ENCODE results near the gene SEC22A. TPM values are rescaled to one million over a fixed set of nuclear protein-coding genes. Genes with fewer than 3 reads are reported as not detected.

SEC22A gene
- total RNA-seq, 1 donor, result 20.9 TPM

DNA sequence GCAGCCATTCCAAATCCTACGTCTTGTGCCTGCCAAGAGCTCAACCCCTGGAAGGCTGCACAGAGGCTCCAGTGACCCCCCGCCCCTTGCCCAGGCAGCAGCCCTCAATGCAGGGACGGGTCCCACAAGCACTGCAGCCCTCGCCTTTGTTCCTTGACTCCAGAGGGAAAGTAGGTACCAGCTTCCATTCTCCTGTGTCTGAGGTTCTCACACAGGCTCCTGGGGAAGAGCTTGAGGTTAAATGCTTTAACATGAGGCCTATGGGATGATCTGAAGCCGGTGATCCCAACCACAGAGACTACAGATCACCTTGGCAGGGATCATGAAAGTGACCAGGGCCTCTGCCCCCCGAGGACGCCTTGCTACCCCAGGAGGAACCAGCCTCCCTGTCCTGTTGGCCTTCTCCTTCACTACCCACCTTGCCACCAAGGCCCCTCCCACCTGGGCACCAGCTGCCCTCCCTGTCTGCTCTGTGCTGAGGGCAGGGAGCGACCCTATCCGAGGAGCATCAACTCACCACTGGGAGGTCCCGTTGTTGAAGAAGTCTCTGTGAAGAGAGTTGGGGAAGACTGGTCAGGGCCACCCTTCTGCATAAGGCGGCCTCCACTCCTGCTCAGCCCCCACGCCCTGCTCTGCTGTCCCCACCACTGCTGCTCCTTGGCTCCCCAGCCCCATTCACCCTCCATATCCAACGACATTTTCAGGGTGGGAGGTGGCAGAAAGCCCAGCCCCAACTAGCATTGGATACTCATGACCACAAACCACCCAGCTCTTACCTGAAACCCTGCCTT lies 95.3 kb downstream of the SEC22A start:
- Histone ChIP-seq H3K9me3 (ENCODE audit: low read depth, low read length) (no peaks in the 10 kb centered on the region), H3K4me3 (ENCODE audit: low read length) (no peak overlapping the region), H3K4me1 (ENCODE audit: insufficient read depth, low read length) (no peaks in the 10 kb centered on the region), H3K27me3 (ENCODE audit: insufficient read depth, low read length) (no peaks in the 10 kb centered on the region)

DNA sequence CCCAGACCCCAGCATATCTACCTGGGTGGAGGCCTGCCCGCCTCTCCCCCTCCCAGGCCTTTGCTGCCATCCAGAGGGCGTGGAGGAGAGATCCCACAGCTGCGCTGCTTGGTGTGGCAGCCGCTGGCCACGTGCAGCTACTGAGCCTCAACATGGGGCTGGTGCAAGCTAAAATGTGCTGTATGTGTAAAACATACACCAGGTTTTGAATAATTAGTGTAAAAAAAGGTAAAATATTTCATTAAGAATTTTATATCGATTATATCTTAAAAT lies 95.8 kb downstream of the SEC22A start:
- no peaks in the 10 kb centered on the region for H3K9me3 ChIP-seq (ENCODE audit: low read depth, low read length)
- no peaks in the 10 kb centered on the region for H3K4me1 ChIP-seq (ENCODE audit: insufficient read depth, low read length)
- H3K27me3 ChIP-seq (ENCODE audit: insufficient read depth, low read length), result no peaks in the 10 kb centered on the region
- H3K4me3 ChIP-seq (ENCODE audit: low read length), result no peak overlapping the region

DNA sequence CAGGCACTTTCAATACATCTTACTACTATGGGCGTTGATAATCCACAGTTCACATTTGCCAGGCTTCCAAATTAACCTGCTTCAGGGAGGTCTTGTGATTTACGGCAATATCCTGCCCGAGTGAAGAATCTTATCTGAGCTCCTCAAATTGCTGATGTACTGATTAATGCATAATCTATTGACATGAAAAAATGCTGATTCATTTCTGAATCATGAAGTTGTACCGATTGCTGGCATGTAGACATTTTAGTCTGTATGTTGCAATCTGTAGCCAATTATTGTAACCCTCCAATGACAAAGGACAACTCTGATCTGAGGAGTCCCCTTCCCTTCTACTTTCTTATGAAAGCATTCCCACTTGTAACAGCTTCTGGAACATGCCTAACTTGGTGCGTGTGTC lies 97.2 kb downstream of the SEC22A start:
- H3K27me3 ChIP-seq (ENCODE audit: insufficient read depth, low read length), result no peaks in the 10 kb centered on the region
- H3K9me3 ChIP-seq (ENCODE audit: low read depth, low read length), result no peaks in the 10 kb centered on the region
- no peak overlapping the region for H3K4me3 ChIP-seq (ENCODE audit: low read length)
- no peaks in the 10 kb centered on the region for H3K4me1 ChIP-seq (ENCODE audit: insufficient read depth, low read length)

DNA sequence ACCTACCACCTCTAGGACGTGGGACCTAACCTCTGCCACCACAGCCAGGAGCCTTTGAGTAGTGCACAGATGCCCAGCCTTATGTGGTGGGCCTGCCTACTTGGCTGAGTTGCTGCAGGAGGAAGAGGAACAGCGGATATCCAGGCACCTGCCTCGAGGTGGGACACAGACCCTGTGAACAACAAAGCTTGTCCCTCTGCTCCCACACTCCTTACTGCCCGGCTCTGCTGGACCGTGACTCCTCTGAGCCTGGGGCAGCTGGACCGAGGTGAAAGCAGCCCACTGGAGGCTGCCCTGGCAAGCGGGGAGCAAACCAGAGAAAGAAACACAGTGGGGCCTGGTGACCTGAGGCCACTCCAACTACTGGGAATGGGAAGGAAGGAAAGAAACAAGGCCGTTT lies 97.8 kb downstream of the SEC22A start:
- no peaks in the 10 kb centered on the region for H3K27me3 ChIP-seq (ENCODE audit: insufficient read depth, low read length)
- H3K4me1 ChIP-seq (ENCODE audit: insufficient read depth, low read length), result no peaks in the 10 kb centered on the region
- H3K4me3 ChIP-seq (ENCODE audit: low read length), result no peak overlapping the region
- no peaks in the 10 kb centered on the region for H3K9me3 ChIP-seq (ENCODE audit: low read depth, low read length)

DNA sequence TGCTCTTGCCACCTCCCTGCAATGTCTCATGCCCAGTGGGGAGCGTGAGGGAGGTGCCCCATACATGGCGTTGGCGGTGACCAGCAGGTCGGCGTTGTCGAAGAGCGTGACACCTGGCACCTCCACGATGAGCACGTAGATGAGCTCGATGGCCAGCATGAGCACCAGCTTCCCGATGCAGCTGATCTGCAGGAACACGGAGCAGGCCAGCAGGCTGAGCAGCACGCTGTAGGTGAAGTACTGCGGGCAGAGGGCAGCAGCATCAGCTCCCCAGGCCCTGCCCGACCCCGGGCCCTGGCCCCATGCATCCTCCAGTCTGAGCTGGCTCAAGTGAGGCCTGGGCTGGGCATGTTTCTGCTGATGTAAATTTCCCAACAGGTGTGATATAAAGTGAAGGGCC lies 98.3 kb downstream of the SEC22A start:
- H3K4me3 ChIP-seq (ENCODE audit: low read length), result no peak overlapping the region
- H3K27me3 ChIP-seq (ENCODE audit: insufficient read depth, low read length), result no peaks in the 10 kb centered on the region
- H3K4me1 ChIP-seq (ENCODE audit: insufficient read depth, low read length), result no peaks in the 10 kb centered on the region
- no peaks in the 10 kb centered on the region for H3K9me3 ChIP-seq (ENCODE audit: low read depth, low read length)

DNA sequence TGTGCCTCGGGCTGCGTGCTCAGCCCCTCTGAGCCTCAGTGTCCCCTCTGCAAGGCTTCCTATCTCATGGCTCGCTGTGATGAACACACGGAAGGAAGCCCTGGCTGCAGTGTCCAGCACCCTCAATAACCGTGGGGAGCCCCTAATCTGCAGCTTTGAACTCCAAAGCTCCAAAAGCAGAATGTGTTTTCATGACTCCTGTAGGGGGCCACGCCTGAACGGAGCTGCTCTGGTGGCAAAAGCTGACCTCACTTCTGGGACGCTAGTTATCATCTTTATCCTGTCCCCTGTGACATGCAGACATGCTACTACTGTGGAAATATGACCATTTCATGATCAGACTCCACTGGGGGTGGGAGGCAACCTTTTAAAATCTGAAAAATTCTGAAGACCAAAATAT lies 98.8 kb downstream of the SEC22A start:
- Histone ChIP-seq H3K9me3 (ENCODE audit: low read depth, low read length) (no peaks in the 10 kb centered on the region), H3K27me3 (ENCODE audit: insufficient read depth, low read length) (no peaks in the 10 kb centered on the region), H3K4me3 (ENCODE audit: low read length) (no peak overlapping the region), H3K4me1 (ENCODE audit: insufficient read depth, low read length) (no peaks in the 10 kb centered on the region)

DNA sequence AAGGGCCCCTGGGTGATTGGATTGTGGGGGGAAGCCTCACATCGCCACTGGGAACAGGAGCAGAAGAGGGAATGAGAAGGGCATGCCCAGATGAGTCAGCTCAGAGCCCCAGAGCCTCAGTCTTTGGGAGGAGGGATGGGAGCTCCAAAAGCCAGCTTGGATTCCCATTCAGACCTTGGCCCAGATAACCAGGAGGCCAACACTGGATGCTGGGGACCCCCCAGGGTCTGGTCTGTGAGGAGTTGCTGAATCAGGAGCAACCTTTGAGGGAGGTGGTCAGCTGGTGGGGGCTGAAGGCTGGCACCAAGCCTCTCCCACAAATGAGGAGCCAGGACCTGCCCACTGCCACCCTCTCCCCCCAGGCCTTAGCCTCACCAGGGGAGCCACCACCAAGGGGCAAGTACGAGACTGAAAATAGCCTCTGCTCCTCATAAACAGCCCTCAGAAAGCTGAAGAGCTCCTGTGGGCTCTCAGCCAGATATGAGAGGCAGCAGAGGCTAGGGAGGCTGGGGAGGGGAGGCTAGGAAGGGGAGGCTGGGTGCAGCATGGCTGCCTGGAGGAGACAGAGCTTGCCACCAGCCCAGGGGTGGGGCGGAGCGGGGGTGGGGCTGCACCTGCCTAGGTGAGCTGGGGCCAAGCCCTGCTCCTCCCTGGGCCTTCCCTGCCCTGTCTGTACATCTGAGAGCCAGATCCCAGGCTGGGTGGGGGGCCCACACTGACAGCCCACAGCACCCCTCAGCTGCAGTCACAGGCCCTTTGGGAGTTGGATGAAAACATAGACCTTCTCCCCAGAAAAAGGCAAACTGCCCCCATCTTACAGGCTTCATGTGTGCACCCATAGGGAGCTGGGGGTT lies 99.8 kb downstream of the SEC22A start:
- H3K4me3 ChIP-seq (ENCODE audit: low read length), result no peak overlapping the region

DNA sequence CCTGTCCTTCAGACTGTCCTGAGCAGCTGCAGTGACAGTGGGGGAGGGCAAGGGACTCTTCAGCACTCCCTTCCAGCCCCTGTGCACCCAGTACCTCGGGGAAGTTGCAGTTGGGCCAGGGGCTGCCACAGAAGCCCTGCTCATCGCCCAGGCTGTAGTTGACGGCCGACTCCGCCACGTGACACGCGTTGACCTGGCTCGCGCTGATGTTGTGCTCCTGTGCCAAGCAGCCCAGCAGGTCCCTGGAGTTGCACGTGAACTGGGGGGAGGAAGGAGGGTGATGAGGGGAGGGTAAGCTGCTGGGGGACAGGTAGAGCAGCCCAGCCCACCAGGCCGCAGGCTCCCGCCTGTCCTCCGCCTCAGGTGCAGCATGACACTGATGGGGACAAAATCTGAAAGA lies 101.2 kb downstream of the SEC22A start:
- H3K9me3 ChIP-seq (ENCODE audit: low read depth, low read length), result no peaks in the 10 kb centered on the region
- no peaks in the 10 kb centered on the region for H3K4me1 ChIP-seq (ENCODE audit: insufficient read depth, low read length)
- no peaks in the 10 kb centered on the region for H3K27me3 ChIP-seq (ENCODE audit: insufficient read depth, low read length)
- no peak overlapping the region for H3K4me3 ChIP-seq (ENCODE audit: low read length)

More for the DNA sequence above, 99.8 kb downstream of the SEC22A start:
- no peaks in the 10 kb centered on the region for H3K9me3 ChIP-seq (ENCODE audit: low read depth, low read length)
- H3K27me3 ChIP-seq (ENCODE audit: insufficient read depth, low read length), result no peaks in the 10 kb centered on the region
- no peaks in the 10 kb centered on the region for H3K4me1 ChIP-seq (ENCODE audit: insufficient read depth, low read length)

DNA sequence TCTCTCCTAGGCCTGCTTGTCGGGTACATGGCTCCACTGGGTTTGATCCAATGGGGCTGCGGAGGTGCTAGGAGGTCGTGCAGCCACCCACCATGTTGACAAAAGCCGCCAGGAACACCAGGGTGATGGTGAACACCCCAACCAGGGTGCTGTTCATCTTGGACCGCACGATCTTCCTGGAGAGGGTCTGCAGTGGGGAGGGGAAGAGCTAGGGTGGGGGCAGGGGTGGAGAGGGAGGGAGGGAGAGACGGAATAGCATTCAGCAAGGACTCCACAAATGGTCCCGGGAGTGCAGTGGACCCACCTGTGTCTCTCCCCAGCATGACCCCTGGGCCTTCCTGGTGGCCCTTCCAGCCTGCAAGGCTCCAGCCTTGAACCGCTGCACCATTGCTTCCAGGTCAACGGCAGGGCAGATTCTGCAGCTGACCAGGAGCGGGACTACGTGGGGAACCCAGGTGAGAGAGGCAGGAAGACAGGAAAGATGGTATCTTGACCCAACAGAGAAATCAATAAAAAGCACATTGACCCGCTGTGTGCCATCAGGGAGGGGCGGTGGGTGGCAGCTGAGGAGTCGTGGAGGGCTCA lies 102.3 kb downstream of the SEC22A start:
- Histone ChIP-seq H3K9me3 (ENCODE audit: low read depth, low read length) (no peaks in the 10 kb centered on the region), H3K27me3 (ENCODE audit: insufficient read depth, low read length) (no peaks in the 10 kb centered on the region), H3K4me3 (ENCODE audit: low read length) (no peak overlapping the region), H3K4me1 (ENCODE audit: insufficient read depth, low read length) (no peaks in the 10 kb centered on the region)

DNA sequence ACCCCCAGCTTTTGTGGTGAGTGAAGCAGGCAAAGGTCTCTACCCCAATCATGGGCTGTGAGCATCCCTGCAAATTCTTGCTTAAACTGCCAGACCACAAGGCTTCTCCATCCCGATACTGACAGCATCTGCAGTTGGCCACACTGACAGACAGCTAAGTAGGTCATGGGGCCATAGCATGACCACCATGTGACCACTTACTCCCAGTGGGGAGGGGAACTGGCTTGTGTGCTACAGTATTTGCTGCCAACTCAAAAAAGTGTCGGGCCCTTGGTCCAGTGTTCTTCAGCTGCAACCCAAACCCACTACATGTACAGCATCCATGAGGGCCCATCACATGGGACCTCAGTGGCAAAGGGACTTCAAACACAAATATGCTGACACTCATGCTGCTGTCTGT lies 103.4 kb downstream of the SEC22A start:
- no peaks in the 10 kb centered on the region for H3K27me3 ChIP-seq (ENCODE audit: insufficient read depth, low read length)
- H3K4me3 ChIP-seq (ENCODE audit: low read length), result no peak overlapping the region
- no peaks in the 10 kb centered on the region for H3K9me3 ChIP-seq (ENCODE audit: low read depth, low read length)
- no peaks in the 10 kb centered on the region for H3K4me1 ChIP-seq (ENCODE audit: insufficient read depth, low read length)

DNA sequence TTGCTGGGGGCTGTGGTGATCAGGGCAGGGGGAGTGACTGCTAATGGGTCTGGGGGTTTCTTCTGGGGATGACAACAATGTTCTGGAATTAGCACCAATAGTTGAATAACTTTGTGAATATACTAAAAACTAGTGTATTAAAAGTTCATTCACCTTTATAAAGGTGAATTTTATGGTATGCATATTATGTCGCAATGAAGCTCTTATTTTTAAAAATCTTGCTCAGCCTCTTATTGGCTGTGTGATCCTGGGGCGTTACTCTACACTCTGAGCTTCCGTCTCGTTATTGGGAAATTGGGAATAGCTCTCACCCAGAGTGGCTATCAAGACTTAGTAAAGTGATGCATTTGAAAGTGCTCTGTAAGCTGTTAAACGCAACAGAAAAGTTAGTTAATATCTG lies 105.3 kb downstream of the SEC22A start:
- Histone ChIP-seq H3K27me3 (ENCODE audit: insufficient read depth, low read length) (no peaks in the 10 kb centered on the region), H3K4me3 (ENCODE audit: low read length) (no peak overlapping the region), H3K9me3 (ENCODE audit: low read depth, low read length) (no peaks in the 10 kb centered on the region), H3K4me1 (ENCODE audit: insufficient read depth, low read length) (no peaks in the 10 kb centered on the region)

DNA sequence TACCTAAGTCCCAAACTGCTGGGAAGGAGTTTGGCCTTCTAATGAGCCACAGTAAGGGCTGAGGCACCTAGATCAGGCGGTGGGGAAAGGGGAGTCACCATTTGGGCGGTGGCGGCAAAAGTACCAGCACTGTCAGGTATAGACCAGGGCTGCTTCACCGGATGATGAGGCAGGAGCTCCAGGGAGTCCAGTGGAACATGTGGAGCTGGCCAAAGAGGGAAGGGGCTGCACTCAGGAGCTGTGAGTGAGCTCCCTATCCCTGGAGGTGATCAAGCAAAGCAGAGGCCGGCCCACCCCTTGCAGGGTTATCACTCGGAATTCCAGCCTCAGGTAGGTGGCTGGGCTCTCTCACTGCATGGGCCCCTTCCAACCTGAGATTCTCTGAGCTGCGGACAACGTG lies 108.4 kb downstream of the SEC22A start:
- Histone ChIP-seq H3K9me3 (ENCODE audit: low read depth, low read length) (no peaks in the 10 kb centered on the region), H3K27me3 (ENCODE audit: insufficient read depth, low read length) (no peaks in the 10 kb centered on the region), H3K4me1 (ENCODE audit: insufficient read depth, low read length) (no peaks in the 10 kb centered on the region), H3K4me3 (ENCODE audit: low read length) (no peak overlapping the region)

DNA sequence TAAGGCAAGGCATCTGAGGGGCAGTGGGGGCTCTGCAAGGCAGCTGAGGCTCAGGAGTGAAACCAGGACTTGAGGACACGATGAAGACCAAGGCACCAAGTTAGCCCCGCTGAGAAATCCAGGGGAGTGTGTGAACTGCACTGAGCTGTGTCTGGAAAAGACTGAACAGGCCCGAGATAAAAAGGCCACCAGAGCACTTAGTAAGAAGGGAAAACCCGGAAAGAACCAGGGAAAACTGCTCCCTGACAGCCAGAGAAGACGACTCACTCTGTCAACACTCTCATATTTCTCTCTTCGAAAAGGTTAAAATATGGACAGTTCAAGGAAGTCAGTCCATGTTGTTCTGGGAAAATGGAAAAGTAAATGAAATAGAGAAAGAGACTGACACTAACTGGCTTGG lies 109.0 kb downstream of the SEC22A start:
- no peaks in the 10 kb centered on the region for H3K27me3 ChIP-seq (ENCODE audit: insufficient read depth, low read length)
- H3K4me3 ChIP-seq (ENCODE audit: low read length), result no peak overlapping the region
- H3K9me3 ChIP-seq (ENCODE audit: low read depth, low read length), result no peaks in the 10 kb centered on the region
- H3K4me1 ChIP-seq (ENCODE audit: insufficient read depth, low read length), result no peaks in the 10 kb centered on the region

DNA sequence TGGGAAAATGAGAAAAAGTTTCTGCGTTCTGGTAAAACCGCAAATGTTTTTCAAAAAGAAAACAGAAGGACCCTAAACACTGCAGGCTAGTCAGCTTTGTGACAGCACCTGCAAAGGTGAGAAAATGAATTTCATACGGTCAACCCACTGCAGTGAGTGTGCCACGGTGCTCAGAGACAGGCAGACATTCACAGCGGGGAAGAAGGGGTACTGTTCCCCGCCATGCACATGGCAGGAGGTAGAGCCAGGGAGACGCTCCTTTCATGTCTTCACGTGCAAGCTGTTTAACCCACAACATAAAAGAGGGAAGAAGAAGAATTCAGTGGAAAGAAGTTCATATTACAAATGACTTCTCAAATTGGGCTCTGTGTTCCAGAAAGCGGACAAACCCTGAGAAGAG lies 109.5 kb downstream of the SEC22A start:
- Histone ChIP-seq H3K4me3 (ENCODE audit: low read length) (no peak overlapping the region), H3K9me3 (ENCODE audit: low read depth, low read length) (no peaks in the 10 kb centered on the region), H3K4me1 (ENCODE audit: insufficient read depth, low read length) (no peaks in the 10 kb centered on the region), H3K27me3 (ENCODE audit: insufficient read depth, low read length) (no peaks in the 10 kb centered on the region)

DNA sequence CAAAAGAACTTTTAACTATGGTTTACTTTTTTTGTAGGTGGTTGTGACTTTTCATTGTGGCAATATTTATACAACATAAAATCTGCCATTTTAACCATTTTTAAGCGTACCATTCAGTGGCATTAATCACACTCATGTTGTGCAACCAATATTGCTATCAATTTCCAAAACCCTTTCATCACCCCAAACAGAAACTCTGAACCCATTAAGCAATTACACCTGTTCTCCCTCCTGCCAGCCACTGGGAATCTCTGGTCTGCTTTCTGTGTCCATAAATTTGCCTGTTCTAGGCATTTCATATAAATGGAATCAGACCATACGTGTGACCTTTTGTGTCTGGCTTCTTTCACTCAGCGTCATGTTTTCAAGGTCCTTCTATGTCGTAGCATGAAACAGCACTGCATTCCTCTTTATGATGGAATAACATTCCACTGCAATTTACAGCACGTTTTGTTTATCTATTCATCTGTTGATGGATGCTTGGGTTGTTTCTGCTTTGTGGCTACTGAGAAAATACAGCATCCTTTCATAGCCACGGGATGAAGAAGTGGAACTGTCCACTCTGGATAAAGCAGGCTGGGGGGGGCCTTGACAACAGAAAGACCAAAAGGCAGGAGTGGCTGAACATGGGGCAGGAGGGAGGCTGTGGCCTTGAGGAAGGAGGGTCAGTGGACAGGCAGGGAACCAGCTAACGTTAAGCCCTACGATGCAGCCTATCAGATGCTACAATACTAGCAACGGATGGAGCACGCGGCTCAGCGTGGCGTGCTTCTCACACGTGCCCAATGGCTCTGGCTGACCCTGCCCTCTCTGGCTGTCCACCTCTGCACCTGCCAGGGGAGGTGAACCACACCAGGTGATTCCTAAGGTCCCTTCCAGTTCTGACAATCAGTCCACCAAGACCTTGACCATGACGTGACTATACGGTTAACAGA lies 110.9 kb downstream of the SEC22A start:
- Histone ChIP-seq H3K27me3 (ENCODE audit: insufficient read depth, low read length) (no peaks in the 10 kb centered on the region), H3K4me3 (ENCODE audit: low read length) (no peak overlapping the region), H3K4me1 (ENCODE audit: insufficient read depth, low read length) (no peaks in the 10 kb centered on the region), H3K9me3 (ENCODE audit: low read depth, low read length) (no peaks in the 10 kb centered on the region)

Data from mononuclear cell (primary cell).